ENCODE measurements around the gene MYO3B. TPM values are rescaled to one million over a fixed set of nuclear protein-coding genes. Genes with fewer than 3 reads are reported as not detected.

The MYO3B gene
- total RNA-seq, 4 donors from 2014 or later = 0.48 TPM; not detected in 3

DNA sequence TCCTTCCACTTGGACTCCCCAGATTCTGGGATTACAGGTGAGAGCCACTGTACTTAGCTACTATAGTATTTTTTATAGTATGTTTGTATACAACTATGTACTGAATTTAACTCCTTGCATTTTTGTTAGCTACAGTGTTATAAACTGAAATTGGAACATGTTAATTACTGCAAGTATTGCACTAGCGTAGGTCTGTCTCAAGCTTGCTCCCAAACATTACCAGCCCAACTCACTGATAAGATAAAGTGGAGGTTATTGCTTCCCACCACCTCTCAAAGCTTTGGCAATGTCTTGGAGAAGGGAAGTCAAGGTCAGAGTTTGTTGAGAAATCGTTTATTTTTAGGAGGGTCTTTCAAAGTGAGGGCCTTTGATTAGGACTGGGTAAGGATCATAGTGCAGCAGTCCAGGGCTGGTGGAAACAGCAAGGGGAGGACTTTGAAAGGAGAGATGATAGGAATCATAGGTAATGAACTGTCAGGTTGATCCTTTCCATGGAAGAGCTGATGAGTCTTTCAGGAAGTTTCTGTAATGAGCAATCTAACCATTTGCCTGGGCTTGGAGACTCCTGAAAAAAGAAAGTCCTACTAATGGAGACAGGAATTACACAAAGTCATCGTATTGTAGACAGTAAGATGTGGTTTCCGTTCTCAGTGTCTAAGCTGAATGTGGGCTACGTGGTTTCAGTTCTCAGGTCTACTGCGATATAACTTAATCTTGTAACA, 257.1 kb downstream of the MYO3B start:
- intact Hi-C loops (cut with DNase I; ENCODE audit: low total_unique reads) = no loop called here
- Histone ChIP-seq H3K4me1 (peaks cover 0 to 25% (median 12%) of the 10 kb centered on the region in 4 donors), H3K27me3 (no peaks in the 10 kb centered on the region), H3K36me3 (no peaks in the 10 kb centered on the region), H3K4me3 (no peak overlapping the region), H3K9me3 (no peaks in the 10 kb centered on the region), H3K27ac (peak overlapping the region in 3 of 4 donors; percentile 47 to 50 (median 49))
- in situ Hi-C loops (cut with MboI; ENCODE audit: low pct_ligation_motif_present in 1 of 4, low pct_unique_long_range_greater_than_20kb in 1 of 4, low sequenced_read_pairs in 3 of 4) = no loop called here
- 55 to 61% methylated on average over 5 to 6 of the region's 6 CpGs for WGBS, 2 donors (ENCODE audit: low coverage in 1 of 2)
- TF ChIP-seq POLR2AphosphoS5 (IDR thresholded peaks at IDR 0.05) (no peak), EP300 (IDR thresholded peaks at IDR 0.05; ENCODE audit: low read depth) (no peak), POLR2A (IDR thresholded peaks at IDR 0.05) (no peak)
- TF ChIP-seq, protein P1, sequence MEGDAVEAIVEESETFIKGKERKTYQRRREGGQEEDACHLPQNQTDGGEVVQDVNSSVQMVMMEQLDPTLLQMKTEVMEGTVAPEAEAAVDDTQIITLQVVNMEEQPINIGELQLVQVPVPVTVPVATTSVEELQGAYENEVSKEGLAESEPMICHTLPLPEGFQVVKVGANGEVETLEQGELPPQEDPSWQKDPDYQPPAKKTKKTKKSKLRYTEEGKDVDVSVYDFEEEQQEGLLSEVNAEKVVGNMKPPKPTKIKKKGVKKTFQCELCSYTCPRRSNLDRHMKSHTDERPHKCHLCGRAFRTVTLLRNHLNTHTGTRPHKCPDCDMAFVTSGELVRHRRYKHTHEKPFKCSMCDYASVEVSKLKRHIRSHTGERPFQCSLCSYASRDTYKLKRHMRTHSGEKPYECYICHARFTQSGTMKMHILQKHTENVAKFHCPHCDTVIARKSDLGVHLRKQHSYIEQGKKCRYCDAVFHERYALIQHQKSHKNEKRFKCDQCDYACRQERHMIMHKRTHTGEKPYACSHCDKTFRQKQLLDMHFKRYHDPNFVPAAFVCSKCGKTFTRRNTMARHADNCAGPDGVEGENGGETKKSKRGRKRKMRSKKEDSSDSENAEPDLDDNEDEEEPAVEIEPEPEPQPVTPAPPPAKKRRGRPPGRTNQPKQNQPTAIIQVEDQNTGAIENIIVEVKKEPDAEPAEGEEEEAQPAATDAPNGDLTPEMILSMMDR (IDR thresholded peaks at IDR 0.05) = no peak
- DNase-seq = no peak

DNA sequence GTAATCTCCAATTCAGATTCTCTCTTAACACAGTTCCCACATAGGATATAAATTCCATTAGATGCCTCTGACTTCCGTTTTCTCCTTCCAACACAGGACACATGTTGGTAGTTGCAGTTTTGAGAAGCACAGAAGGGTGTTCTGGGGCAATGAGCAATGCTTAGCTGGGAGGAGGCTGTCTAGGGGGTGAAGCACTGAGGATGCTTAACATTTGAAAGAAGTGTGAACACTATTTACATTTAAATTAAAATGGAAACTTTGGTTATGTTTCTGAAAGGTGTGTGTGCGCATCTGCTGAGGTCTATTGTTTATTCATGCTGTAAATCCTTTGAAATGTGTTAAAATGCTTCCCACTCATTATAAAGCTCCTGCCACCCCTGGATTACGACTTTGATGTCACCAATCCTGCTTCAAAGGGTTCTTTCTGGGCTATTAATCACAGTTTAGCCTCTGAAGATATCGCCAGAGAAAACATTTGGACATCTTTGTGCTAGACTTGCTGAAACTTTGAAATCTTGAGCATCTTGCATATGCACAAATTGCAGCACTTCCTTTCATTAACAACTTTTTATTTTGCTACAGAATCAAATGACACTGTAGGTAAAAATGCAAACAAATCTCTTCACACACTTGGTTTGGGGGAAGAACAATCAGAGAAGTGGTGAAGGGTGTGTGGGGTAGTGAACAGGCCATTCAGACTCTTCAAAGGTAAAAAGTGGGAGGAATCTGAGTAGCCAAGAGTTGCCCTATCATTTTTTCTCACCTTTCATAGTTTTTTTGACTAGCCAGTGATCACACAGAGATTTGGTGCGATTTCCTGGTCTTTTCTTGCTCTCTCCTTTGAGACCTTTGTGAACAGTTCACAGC, 258.4 kb downstream of the MYO3B start:
- DNase-seq = no peak
- Histone ChIP-seq H3K36me3 (no peaks in the 10 kb centered on the region), H3K4me1 (peaks cover 0 to 20% (median 10%) of the 10 kb centered on the region in 4 donors), H3K27me3 (no peaks in the 10 kb centered on the region), H3K9me3 (no peaks in the 10 kb centered on the region), H3K27ac (no peak overlapping the region), H3K4me3 (no peak overlapping the region)
- in situ Hi-C loops (cut with MboI; ENCODE audit: low pct_ligation_motif_present in 1 of 4, low pct_unique_long_range_greater_than_20kb in 1 of 4, low sequenced_read_pairs in 3 of 4) = no loop called here
- TF ChIP-seq POLR2AphosphoS5 (IDR thresholded peaks at IDR 0.05) (no peak), POLR2A (IDR thresholded peaks at IDR 0.05) (no peak), EP300 (IDR thresholded peaks at IDR 0.05; ENCODE audit: low read depth) (no peak)
- TF ChIP-seq, protein P1 (IDR thresholded peaks at IDR 0.05) = no peak
- WGBS, 2 donors (ENCODE audit: low coverage in 1 of 2) = 46 to 53% methylated on average over 4 to 5 of the region's 5 CpGs
- intact Hi-C loops (cut with DNase I; ENCODE audit: low total_unique reads) = no loop called here

DNA sequence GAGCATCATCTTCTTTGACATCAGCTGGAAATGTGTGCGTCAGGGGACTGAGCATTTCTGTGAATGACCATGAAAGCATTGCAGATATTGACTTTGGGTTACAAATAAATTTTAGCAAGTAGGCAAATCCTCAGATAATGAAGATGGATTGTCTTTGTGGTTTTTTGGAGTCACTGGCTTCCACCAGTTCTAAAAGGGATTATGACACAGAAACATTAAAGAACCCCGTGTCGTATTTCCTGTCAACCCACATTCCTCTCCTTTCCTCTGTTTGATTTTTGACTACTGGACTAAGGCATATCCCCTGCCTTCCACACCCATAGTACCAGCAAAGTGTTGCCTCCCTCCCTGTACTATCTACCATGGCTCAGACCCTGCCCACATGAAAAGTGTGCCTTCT, 268.1 kb downstream of the MYO3B start:
- Histone ChIP-seq H3K36me3 (no peaks in the 10 kb centered on the region), H3K27me3 (no peaks in the 10 kb centered on the region), H3K4me3 (no peak overlapping the region), H3K27ac (no peak overlapping the region), H3K9me3 (peaks cover 0 to 6% of the 10 kb centered on the region in 2 donors), H3K4me1 (peaks cover 0 to 10% (median 3%) of the 10 kb centered on the region in 4 donors)
- DNase-seq = no peak
- TF ChIP-seq POLR2A (IDR thresholded peaks at IDR 0.05) = no peak
- TF ChIP-seq EP300 (IDR thresholded peaks at IDR 0.05; ENCODE audit: low read depth) = no peak
- TF ChIP-seq, protein P1 (IDR thresholded peaks at IDR 0.05) = no peak
- TF ChIP-seq POLR2AphosphoS5 (IDR thresholded peaks at IDR 0.05) = no peak
- intact Hi-C loops (cut with DNase I; ENCODE audit: low total_unique reads) (no loop called here), in situ Hi-C loops (cut with MboI; ENCODE audit: low pct_ligation_motif_present in 1 of 4, low pct_unique_long_range_greater_than_20kb in 1 of 4, low sequenced_read_pairs in 3 of 4) (no loop called here)
- 60 to 79% methylated on average over 3 of the region's 3 CpGs for WGBS, 2 donors (ENCODE audit: low coverage in 1 of 2)

DNA sequence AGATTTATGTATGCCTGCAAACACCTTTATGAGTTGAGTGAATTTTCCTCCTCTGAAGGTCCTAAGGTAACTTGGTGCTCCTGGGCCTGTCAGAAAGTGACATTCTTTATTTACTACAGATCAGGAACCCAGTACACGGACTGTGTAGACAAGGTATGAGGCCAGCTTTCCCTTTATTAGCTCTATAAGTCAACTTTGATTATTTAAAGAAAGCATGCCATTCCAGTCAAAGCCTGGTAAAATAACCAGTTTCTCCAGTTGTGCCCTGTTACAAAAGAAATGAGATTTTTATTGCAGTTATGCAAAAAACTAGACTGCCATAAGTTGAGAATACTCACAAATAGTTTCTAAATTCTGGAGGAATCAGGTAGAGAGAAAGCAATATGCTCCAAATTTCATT, 271.1 kb downstream of the MYO3B start:
- TF ChIP-seq POLR2A (IDR thresholded peaks at IDR 0.05) = no peak
- no peak for TF ChIP-seq EP300 (IDR thresholded peaks at IDR 0.05; ENCODE audit: low read depth)
- no peak for TF ChIP-seq POLR2AphosphoS5 (IDR thresholded peaks at IDR 0.05)
- TF ChIP-seq, protein P1 (IDR thresholded peaks at IDR 0.05) = no peak
- H3K9me3 ChIP-seq = peaks cover 0 to 6% of the 10 kb centered on the region in 2 donors
- intact Hi-C loops (cut with DNase I; ENCODE audit: low total_unique reads) (no loop called here), in situ Hi-C loops (cut with MboI; ENCODE audit: low pct_ligation_motif_present in 1 of 4, low pct_unique_long_range_greater_than_20kb in 1 of 4, low sequenced_read_pairs in 3 of 4) (no loop called here)
- DNase-seq = no peak
- H3K4me3 ChIP-seq = no peak overlapping the region
- H3K36me3 ChIP-seq = no peaks in the 10 kb centered on the region
- H3K4me1 ChIP-seq = no peaks in the 10 kb centered on the region
- WGBS, 2 donors (ENCODE audit: low coverage in 1 of 2) = 59% methylated on average over 1 of the region's 1 CpG; no CpG with 5 or more reads in 1 of the 2 donors
- no peak overlapping the region for H3K27ac ChIP-seq
- no peaks in the 10 kb centered on the region for H3K27me3 ChIP-seq
